ENCODE measurements around the gene FAM110A.

DNA sequence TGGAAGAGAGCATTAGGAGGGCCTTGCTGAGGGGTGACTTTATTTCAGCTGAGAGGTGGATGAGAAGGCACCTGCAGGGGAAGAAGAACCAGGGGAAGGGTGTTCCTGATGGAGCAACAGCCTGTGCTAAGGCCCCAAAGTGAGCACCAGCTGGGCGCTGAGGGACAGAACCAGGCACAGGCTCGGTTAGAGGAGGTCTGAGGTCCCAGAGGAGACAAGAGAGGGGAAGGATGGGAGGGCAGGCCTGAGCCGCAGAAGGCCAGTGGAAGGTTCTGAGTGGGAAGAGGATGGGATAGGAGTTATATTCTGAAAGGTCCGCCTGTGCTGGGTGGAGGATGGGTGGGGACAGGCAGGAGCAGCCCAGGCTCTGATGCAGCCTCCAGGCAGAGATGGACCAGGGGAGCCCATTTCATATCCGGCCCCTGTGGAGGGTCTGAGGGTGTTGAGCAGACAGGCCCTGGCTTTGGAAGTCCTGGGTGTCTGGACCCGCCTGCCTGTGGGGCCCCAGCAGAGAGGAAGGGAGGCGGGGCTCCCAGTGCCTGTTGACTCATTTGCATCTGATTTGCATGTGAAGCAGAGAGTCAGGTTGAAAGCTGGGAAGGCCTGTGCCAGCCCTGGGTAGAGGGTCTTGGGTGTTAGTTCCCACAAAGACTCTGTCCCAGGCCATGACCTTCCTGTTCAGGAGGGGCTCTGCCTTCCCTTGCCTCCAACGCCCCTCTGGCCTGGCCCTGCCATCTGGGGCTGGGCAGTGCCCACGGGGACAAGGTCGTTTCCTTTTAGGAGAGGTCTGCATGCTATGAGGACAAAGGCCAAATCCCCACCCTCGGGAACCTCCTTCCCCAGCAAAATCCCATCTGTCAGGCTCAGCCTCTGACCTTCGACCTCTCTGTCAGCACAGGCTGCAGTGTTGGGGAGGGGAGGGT, 10.6 kb upstream of the FAM110A start:
- TF ChIP-seq, protein P1, sequence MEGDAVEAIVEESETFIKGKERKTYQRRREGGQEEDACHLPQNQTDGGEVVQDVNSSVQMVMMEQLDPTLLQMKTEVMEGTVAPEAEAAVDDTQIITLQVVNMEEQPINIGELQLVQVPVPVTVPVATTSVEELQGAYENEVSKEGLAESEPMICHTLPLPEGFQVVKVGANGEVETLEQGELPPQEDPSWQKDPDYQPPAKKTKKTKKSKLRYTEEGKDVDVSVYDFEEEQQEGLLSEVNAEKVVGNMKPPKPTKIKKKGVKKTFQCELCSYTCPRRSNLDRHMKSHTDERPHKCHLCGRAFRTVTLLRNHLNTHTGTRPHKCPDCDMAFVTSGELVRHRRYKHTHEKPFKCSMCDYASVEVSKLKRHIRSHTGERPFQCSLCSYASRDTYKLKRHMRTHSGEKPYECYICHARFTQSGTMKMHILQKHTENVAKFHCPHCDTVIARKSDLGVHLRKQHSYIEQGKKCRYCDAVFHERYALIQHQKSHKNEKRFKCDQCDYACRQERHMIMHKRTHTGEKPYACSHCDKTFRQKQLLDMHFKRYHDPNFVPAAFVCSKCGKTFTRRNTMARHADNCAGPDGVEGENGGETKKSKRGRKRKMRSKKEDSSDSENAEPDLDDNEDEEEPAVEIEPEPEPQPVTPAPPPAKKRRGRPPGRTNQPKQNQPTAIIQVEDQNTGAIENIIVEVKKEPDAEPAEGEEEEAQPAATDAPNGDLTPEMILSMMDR (IDR thresholded peaks at IDR 0.05; ENCODE audit: control extremely low read depth in 1 of 3, insufficient read depth in 1 of 3, low read depth in 1 of 3, low read length in 3 of 3), result no peak
- TF ChIP-seq FOSL1 (IDR thresholded peaks at IDR 0.05; ENCODE audit: insufficient read depth, low read depth, low read length) (no peak), SUZ12 (IDR thresholded peaks at IDR 0.05; ENCODE audit: low read length) (no peak), ZNF274 (IDR thresholded peaks at IDR 0.05; ENCODE audit: borderline replicate concordance, extremely low read depth, low read length) (no peak), TAF1 (IDR thresholded peaks at IDR 0.05; ENCODE audit: low read depth, low read length) (no peak), RAD21 (IDR thresholded peaks at IDR 0.05 in 1 of 2, conservative IDR thresholded peaks at IDR 0.05 in 1 of 2; ENCODE audit: low read depth in 2 of 2, low read length in 2 of 2) (no peak), GTF2F1 (IDR thresholded peaks at IDR 0.05; ENCODE audit: borderline replicate concordance, low read depth, low read length) (no peak), TBP (IDR thresholded peaks at IDR 0.05; ENCODE audit: low read depth, low read length) (no peak), CREB1 (IDR thresholded peaks at IDR 0.05) (no peak), NRF1 (IDR thresholded peaks at IDR 0.05; ENCODE audit: low read depth, low read length) (no peak)
- TF ChIP-seq, protein P2, sequence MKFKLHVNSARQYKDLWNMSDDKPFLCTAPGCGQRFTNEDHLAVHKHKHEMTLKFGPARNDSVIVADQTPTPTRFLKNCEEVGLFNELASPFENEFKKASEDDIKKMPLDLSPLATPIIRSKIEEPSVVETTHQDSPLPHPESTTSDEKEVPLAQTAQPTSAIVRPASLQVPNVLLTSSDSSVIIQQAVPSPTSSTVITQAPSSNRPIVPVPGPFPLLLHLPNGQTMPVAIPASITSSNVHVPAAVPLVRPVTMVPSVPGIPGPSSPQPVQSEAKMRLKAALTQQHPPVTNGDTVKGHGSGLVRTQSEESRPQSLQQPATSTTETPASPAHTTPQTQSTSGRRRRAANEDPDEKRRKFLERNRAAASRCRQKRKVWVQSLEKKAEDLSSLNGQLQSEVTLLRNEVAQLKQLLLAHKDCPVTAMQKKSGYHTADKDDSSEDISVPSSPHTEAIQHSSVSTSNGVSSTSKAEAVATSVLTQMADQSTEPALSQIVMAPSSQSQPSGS (IDR thresholded peaks at IDR 0.05; ENCODE audit: low read length), result no peak
- TF ChIP-seq, protein P3, sequence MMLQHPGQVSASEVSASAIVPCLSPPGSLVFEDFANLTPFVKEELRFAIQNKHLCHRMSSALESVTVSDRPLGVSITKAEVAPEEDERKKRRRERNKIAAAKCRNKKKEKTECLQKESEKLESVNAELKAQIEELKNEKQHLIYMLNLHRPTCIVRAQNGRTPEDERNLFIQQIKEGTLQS (IDR thresholded peaks at IDR 0.05; ENCODE audit: insufficient read depth, low read depth, low read length), result no peak
